K562 (cell line): ENCODE data around the gene TMEM161B. TPM values are rescaled to one million over a fixed set of nuclear protein-coding genes. Genes with fewer than 3 reads are reported as not detected.

Experiments used
- ATAC-seq: fragments of 200-7000 bp; cut with Tn5 transposase; 3 replicates; pipeline ENCODE4 v1.9.1; 2020; ENCODE audit warnings: moderate library complexity
- BruUV-seq: library from RNA; stranded (reverse); fragments of 400-500 nt; replicated peaks from 2 replicates; lab custom pipeline; 2021; lab: Mats Ljungman, UMichigan
- CTCF ChIA-PET: fragments of 300-600 bp; formaldehyde crosslinking; extraction: SDS; loops from one replicate; lab custom pipeline; 2021; ENCODE audit warnings: low intra/inter-chr PET ratio; lab: Yijun Ruan, JAX
- POLR2A ChIA-PET: fragments of 300-600, 350-650 bp; sonication (Branson Sonifier 250); formaldehyde crosslinking; extraction: SDS; loops from one replicate; lab custom pipeline; 2021; ENCODE audit warnings: antibody characterized with exemption, inconsistent platforms; lab: Yijun Ruan, JAX
- DNase-seq, 4 experiments: peaks; one replicate each; pipeline versions ENCODE4 v3.0.0 to v3.0.0-alpha.2; 2011 to 2018; ENCODE audit warnings: low spot score in 3 of 4, mixed read lengths in 3 of 4; ENCODE audit errors: extremely low read depth in 1 of 4
- FAIRE-seq: peaks from 2 replicates; lab custom pipeline; 2011; peaks lifted over from hg19 to GRCh38; lab: Jason Lieb, UNC
- H2AFZ ChIP-seq: 2 replicates; pipeline ENCODE4 v1.6.0; 2011; ENCODE audit warnings: low read depth, low read length, control low read depth, inconsistent platforms
- H3K27ac ChIP-seq: fragments of 200-600 bp; 3 replicates; pipeline ENCODE4 v1.8.0; 2011; ENCODE audit warnings: low read depth, mild to moderate bottlenecking, control low read depth, inconsistent platforms, low read length, moderate library complexity, mixed read lengths; ENCODE audit errors: extremely low read depth
- H3K27me3 ChIP-seq, 2 experiments: fragments of 300-600 bp in 1 of 2; 2 replicates in 1 of 2; 3 replicates in 1 of 2; pipeline versions ENCODE4 v1.6.0 to v1.8.0; 2011; ENCODE audit warnings: inconsistent platforms in 2 of 2, low read length in 2 of 2, mild to moderate bottlenecking in 1 of 2, mixed read lengths in 1 of 2, moderate library complexity in 1 of 2; ENCODE audit not compliant: control insufficient read depth in 2 of 2, insufficient read depth in 2 of 2
- H3K36me3 ChIP-seq: fragments of 300-600 bp; 3 replicates; pipeline ENCODE4 v1.8.0; 2011; ENCODE audit warnings: mild to moderate bottlenecking, low read length, inconsistent platforms; ENCODE audit not compliant: control insufficient read depth, insufficient read depth
- H3K4me1 ChIP-seq, 2 experiments: fragments of 200-600 bp in 1 of 2; replicated peaks in 1 of 2; 2 replicates in 1 of 2; 3 replicates in 1 of 2; pipeline versions ENCODE4 v1.5.1 to v1.8.0; 2011; ENCODE audit warnings: inconsistent platforms in 2 of 2, low read length in 2 of 2, mild to moderate bottlenecking in 1 of 2, mixed read lengths in 1 of 2, moderate library complexity in 1 of 2; ENCODE audit not compliant: control insufficient read depth in 2 of 2, insufficient read depth in 2 of 2
- H3K4me2 ChIP-seq: 2 replicates; pipeline ENCODE4 v1.6.1; 2011; ENCODE audit warnings: low read length, control low read depth, inconsistent platforms, mixed read lengths; ENCODE audit not compliant: insufficient read depth
- H3K4me3 ChIP-seq: fragments of 200-600 bp; sonication (generic), shearing (Covaris generic); 2 replicates; pipeline ENCODE4 v1.5.1; 2016; ENCODE audit warnings: control low read depth, inconsistent platforms
- H3K79me2 ChIP-seq: fragments of 200-600 bp; 3 replicates; pipeline ENCODE4 v1.8.0; 2011; ENCODE audit warnings: low read length, inconsistent platforms; ENCODE audit not compliant: control insufficient read depth, insufficient read depth
- H3K9ac ChIP-seq, 2 experiments: 2 replicates each; pipeline versions ENCODE4 v1.6.0 to v1.6.1; 2011; ENCODE audit warnings: low read depth in 2 of 2, low read length in 2 of 2, control low read depth in 1 of 2, inconsistent platforms in 1 of 2, mild to moderate bottlenecking in 1 of 2, mixed read lengths in 1 of 2; ENCODE audit not compliant: insufficient read depth in 1 of 2
- H3K9me1 ChIP-seq: one replicate; pipeline ENCODE4 v1.6.0; 2011; ENCODE audit warnings: inconsistent platforms, mild to moderate bottlenecking, low read length, moderate library complexity; ENCODE audit not compliant: control insufficient read depth, insufficient read depth
- H3K9me3 ChIP-seq: replicated peaks from 2 replicates; pipeline ENCODE4 v1.5.1; 2011; ENCODE audit warnings: low read depth, low read length, inconsistent platforms; ENCODE audit not compliant: control insufficient read depth, insufficient read depth
- H4K20me1 ChIP-seq: replicated peaks from 2 replicates; pipeline ENCODE4 v1.6.1; 2011; ENCODE audit warnings: low read length, inconsistent platforms, mixed read lengths; ENCODE audit not compliant: control insufficient read depth, insufficient read depth
- ARID1B ChIP-seq: fragments of 450-650 bp; IDR thresholded peaks from 2 replicates; pipeline ENCODE4 v1.6.1; 2016; ENCODE audit warnings: antibody characterized with exemption, mild to moderate bottlenecking, inconsistent platforms
- CBX5 ChIP-seq: IDR thresholded peaks from 2 replicates; pipeline ENCODE4 v1.6.1; 2014; ENCODE audit warnings: low read depth, borderline replicate concordance
- CSDE1 ChIP-seq, 2 experiments: fragments of 450-650 bp; IDR thresholded peaks; 2 replicates each; pipeline ENCODE4 v1.6.1; 2016; ENCODE audit warnings: mild to moderate bottlenecking in 1 of 2
- ETS2 ChIP-seq: IDR thresholded peaks from 2 replicates; pipeline ENCODE4 v1.6.1; 2016; ENCODE audit warnings: borderline replicate concordance, missing genetic modification characterization, mild to moderate bottlenecking, moderate library complexity, missing compliant biosample characterization; ENCODE audit not compliant: poor library complexity, severe bottlenecking
- MCM7 ChIP-seq, 2 experiments: fragments of 450-650 bp; IDR thresholded peaks; 2 replicates each; pipeline ENCODE4 v1.6.1; 2016 to 2018
- ZNF316 ChIP-seq: fragments of 450-650 bp; IDR thresholded peaks from 2 replicates; pipeline ENCODE4 v1.6.1; 2016
- ZNF584 ChIP-seq: fragments of 200-800 bp; sonication (Bioruptor generic); IDR thresholded peaks from 2 replicates; pipeline ENCODE4 v1.6.1; 2016; ENCODE audit warnings: low read depth, mild to moderate bottlenecking, missing genetic modification characterization, missing compliant biosample characterization
- ZNF639 ChIP-seq, 2 experiments: fragments of 200-800 bp in 1 of 2; sonication (Bioruptor generic) in 1 of 2; sonication (generic) in 1 of 2; formaldehyde crosslinking in 1 of 2; IDR thresholded peaks in 1 of 2; conservative IDR thresholded peaks in 1 of 2; 2 replicates each; pipeline versions ENCODE4 v1.5.0 to v1.6.1; 2016 to 2020; ENCODE audit warnings: missing compliant biosample characterization in 1 of 2, missing genetic modification characterization in 1 of 2, missing genetic modification reagents in 1 of 2
- in situ Hi-C: fragments of 300-500 bp; cut with MboI; formaldehyde crosslinking; loops from 4 replicates; pipeline ENCODE4 v1.15.0; 2018; ENCODE audit warnings: inconsistent platforms, mixed read lengths
- intact Hi-C: fragments of 100-400 bp; cut with micrococcal nuclease; formaldehyde crosslinking; loops from 2 replicates; pipeline ENCODE4 v1.14.2; 2022
- polyA plus RNA-seq, 8 experiments: library from polyadenylated mRNA; depleted of rRNA in 4 of 8; stranded (reverse) in 5 of 8; unstranded in 3 of 8; fragments of >200 nt; fragmentation: Nextera tagmentation in 2 of 8; fragmentation: Illumina TruSeq in 1 of 8; extraction: Ambion mirVana in 2 of 8; extraction: Trizol in 1 of 8; gene quantifications; 2 replicates each; pipeline versions ENCODE4 v1.2.1 to v1.2.3, GENCODE V29; 2011 to 2014; ENCODE audit warnings: inconsistent platforms in 1 of 8, missing spikeins in 1 of 8
- total RNA-seq, 7 experiments: library from RNA; depleted of rRNA in 6 of 7; stranded (reverse); fragments of >200 nt in 6 of 7; fragmentation: Illumina TruSeq in 2 of 7; extraction: Trizol in 2 of 7; gene quantifications; 2 replicates each; pipeline versions ENCODE4 v1.2.1 to v1.2.3, GENCODE V29; 2011 to 2021; ENCODE audit warnings: low replicate concordance in 1 of 7
- TF ChIP-seq, protein P1 (sequence below): sonication (generic); formaldehyde crosslinking; IDR thresholded peaks from 2 replicates; pipeline ENCODE4 v1.9.0; 2022; ENCODE audit warnings: mild to moderate bottlenecking, missing genetic modification reagents

The TMEM161B gene
- total and polyA plus RNA-seq, 9 of the 15 experiments (the other 6 are each of a cell fraction or from before 2014, with no cell fraction given), result 18.9 to 57.1 (median 40.6) TPM

GRCh38 chr5:88214655-88215054, 54.0 kb downstream of the TMEM161B start:
- Histone ChIP-seq H3K27ac (no peak overlapping the region), H3K9me3 (no peaks in the 10 kb centered on the region), H3K79me2 (no peaks in the 10 kb centered on the region), H3K4me3 (no peak overlapping the region), H2AFZ (no peak overlapping the region), H4K20me1 (no peaks in the 10 kb centered on the region), H3K4me1 (no peaks in the 10 kb centered on the region), H3K9me1 (no peaks in the 10 kb centered on the region), H3K4me2 (no peak overlapping the region), H3K36me3 (peaks cover 64% of the 10 kb centered on the region), H3K27me3 (no peaks in the 10 kb centered on the region), H3K9ac (no peak overlapping the region)
- intact Hi-C loops (no loop called here), in situ Hi-C loops (no loop called here)
- FAIRE-seq, result no peak
- no TSS peak for BruUV-seq
- no peak for ATAC-seq
- ChIA-PET POLR2A (interaction anchor here (0.5 kb wide), 1 partner anchor 176 kb away, joined by 4 read pairs; no protein-coding TSS in a partner anchor), CTCF (no interaction called here)
- no peak for TF ChIP-seq ZNF584 (CRISPR knock-in tag)
- TF ChIP-seq, protein P1, sequence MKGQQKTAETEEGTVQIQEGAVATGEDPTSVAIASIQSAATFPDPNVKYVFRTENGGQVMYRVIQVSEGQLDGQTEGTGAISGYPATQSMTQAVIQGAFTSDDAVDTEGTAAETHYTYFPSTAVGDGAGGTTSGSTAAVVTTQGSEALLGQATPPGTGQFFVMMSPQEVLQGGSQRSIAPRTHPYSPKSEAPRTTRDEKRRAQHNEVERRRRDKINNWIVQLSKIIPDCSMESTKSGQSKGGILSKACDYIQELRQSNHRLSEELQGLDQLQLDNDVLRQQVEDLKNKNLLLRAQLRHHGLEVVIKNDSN, result no peak
- no peak for TF ChIP-seq MCM7 (IDR thresholded peaks at IDR 0.05)
- TF ChIP-seq CBX5, result no peak
- TF ChIP-seq CSDE1 (IDR thresholded peaks at IDR 0.05), result no peak
- TF ChIP-seq ARID1B, result no peak
- TF ChIP-seq ETS2 (tag), result no peak
- TF ChIP-seq ZNF316, result no peak
- no peak for TF ChIP-seq ZNF639 (CRISPR knock-in tag; conservative IDR thresholded peaks at IDR 0.05 in 1 of 2, IDR thresholded peaks at IDR 0.05 in 1 of 2)
- DNase-seq, result no peak
